Measurements from ENCODE around the gene ATCAY. TPM values are rescaled to one million over a fixed set of nuclear protein-coding genes. Genes with fewer than 3 reads are reported as not detected.

The ATCAY gene
- total RNA-seq, 4 donors from 2014 or later = 0.07 to 0.67 (median 0.12) TPM; not detected in 1

DNA sequence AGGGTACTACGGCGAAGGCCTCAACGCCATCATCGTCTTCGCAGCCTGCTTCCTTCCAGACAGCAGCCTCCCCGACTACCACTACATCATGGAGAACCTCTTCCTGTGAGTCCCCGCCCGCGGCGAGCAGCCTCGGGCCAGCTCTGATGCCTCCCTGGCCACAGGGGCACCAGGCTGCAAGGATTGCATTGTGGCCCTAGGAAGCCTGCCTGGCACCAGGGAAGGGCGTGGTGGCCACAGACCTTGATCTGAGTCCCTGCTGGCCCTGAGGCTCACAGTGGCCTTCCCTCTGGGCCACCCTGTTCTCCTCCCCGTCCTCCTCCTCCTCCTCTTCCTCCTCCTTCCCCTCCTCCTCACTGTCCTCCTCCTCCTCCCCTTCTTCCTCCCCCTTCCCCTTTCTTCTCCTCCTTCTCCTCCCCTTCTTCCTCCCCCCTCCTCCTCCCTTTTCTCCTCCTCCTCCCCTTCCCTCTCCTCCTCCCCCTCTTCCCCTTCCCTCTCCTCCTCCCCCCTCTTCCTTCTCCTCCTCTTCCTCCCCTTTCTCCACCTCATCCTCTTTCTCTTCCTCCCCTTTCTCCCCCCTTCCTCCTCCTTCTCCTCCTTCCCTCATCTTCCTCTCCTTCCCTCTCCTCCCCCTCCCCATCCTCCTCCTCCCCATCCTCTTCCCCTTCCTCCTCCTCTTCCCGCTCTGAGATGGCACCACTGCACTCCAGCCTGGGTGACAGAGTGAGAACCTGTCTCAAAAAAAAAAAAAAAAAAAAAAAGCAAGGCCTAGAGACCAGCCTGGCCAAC is 28.0 kb downstream of the ATCAY start:
- Histone ChIP-seq H3K4me3 (no peak overlapping the region), H3K27me3 (peaks cover 25% of the 10 kb centered on the region), H3K36me3 (no peaks in the 10 kb centered on the region), H3K27ac (no peak overlapping the region), H3K9me3 (peaks cover 0 to 13% (median 2%) of the 10 kb centered on the region in 3 donors), H3K4me1 (no peaks in the 10 kb centered on the region)
- WGBS, 2 donors (ENCODE audit: low coverage in 1 of 2) = 50 to 74% methylated on average over 1 to 3 of the region's 14 CpGs
- no peak for TF ChIP-seq POLR2A (IDR thresholded peaks at IDR 0.05)
- TF ChIP-seq EP300 (IDR thresholded peaks at IDR 0.05) = no peak
- TF ChIP-seq, protein P1, sequence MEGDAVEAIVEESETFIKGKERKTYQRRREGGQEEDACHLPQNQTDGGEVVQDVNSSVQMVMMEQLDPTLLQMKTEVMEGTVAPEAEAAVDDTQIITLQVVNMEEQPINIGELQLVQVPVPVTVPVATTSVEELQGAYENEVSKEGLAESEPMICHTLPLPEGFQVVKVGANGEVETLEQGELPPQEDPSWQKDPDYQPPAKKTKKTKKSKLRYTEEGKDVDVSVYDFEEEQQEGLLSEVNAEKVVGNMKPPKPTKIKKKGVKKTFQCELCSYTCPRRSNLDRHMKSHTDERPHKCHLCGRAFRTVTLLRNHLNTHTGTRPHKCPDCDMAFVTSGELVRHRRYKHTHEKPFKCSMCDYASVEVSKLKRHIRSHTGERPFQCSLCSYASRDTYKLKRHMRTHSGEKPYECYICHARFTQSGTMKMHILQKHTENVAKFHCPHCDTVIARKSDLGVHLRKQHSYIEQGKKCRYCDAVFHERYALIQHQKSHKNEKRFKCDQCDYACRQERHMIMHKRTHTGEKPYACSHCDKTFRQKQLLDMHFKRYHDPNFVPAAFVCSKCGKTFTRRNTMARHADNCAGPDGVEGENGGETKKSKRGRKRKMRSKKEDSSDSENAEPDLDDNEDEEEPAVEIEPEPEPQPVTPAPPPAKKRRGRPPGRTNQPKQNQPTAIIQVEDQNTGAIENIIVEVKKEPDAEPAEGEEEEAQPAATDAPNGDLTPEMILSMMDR (IDR thresholded peaks at IDR 0.05) = no peak
- TF ChIP-seq POLR2AphosphoS5 (IDR thresholded peaks at IDR 0.05) = no peak
- no peak for ATAC-seq

DNA sequence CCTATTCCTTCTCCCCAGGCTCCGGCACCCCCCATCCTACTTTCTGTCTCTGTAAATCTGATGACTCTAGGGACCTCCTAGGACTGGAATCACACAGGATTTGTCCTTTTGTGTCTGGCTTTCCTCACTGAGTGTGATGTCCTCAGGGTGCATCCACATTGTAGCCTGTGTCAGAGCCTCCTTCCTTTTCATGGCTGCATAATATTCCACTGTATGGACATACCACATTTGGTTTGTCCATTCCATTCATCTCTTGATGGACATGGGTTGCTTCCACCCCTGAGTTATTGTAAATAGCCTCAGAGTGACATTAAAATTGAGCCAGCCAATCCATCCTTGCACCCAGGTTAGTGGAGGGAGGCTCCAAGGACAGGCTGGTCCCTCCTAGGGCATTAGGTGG is 29.6 kb downstream of the ATCAY start:
- TF ChIP-seq POLR2AphosphoS5 (IDR thresholded peaks at IDR 0.05) = no peak
- TF ChIP-seq POLR2A (IDR thresholded peaks at IDR 0.05) = no peak
- TF ChIP-seq EP300 (IDR thresholded peaks at IDR 0.05) = no peak
- TF ChIP-seq, protein P1 (IDR thresholded peaks at IDR 0.05) = no peak
- Histone ChIP-seq H3K4me3 (no peak overlapping the region), H3K36me3 (no peaks in the 10 kb centered on the region), H3K9me3 (peaks cover 0 to 13% (median 2%) of the 10 kb centered on the region in 3 donors), H3K4me1 (no peaks in the 10 kb centered on the region), H3K27me3 (peaks cover 23% of the 10 kb centered on the region), H3K27ac (no peak overlapping the region)
- no peak for ATAC-seq
- 100% methylated on average over 1 of the region's 1 CpG for WGBS, 2 donors (ENCODE audit: low coverage in 1 of 2)

DNA sequence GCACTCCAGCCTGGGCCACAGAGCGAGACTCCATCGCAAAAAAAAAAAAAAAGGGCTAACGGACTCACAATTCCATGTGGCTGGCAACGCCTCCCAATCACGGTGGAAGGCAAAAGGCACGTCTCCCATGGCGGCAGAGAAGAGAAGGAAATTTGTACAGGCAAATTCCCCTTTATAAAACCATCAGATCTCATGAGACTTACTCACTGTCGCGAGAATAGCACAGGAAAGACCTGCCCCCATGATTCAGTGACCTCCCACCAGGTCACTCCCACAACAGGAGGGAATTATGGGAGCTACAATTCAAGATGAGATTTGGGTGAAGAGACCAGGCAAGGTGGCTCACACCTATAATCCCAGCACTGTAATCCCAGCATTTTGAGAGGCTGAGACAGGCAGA is 33.7 kb downstream of the ATCAY start:
- Histone ChIP-seq H3K9me3 (peaks cover 0 to 13% (median 2%) of the 10 kb centered on the region in 3 donors), H3K36me3 (no peaks in the 10 kb centered on the region), H3K4me1 (no peaks in the 10 kb centered on the region), H3K27me3 (no peaks in the 10 kb centered on the region), H3K4me3 (no peak overlapping the region), H3K27ac (no peak overlapping the region)
- TF ChIP-seq POLR2A (IDR thresholded peaks at IDR 0.05) (no peak), POLR2AphosphoS5 (IDR thresholded peaks at IDR 0.05) (no peak)
- ATAC-seq = no peak
- 83 to 85% methylated on average over 5 to 7 of the region's 9 CpGs for WGBS, 2 donors (ENCODE audit: low coverage in 1 of 2)

DNA sequence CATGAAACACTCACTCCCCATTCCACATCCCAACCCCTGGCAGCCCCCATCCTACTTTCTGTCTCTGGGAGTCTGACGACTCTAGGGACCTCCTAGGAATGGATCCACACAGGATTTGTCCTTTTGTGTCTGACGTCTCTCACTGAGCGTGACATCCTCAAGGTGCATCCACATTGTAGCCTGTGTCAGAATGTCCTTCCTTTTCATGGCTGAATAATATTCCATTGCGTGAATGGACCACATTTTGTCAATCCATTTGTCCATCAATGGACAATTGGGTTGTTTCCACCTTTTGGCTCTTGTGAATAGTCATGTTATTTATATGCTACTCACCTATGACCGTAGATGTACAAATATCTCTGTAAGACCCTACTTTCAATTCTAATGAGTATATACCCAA is 35.5 kb downstream of the ATCAY start:
- no peak for ATAC-seq
- H3K27ac ChIP-seq = no peak overlapping the region

GRCh38 chr19:3919793-3920192 is 39.3 kb downstream of the ATCAY start:
- ATAC-seq = no peak
- no peaks in the 10 kb centered on the region for H3K36me3 ChIP-seq
- H3K4me3 ChIP-seq = no peak overlapping the region
- peaks cover 0 to 23% (median 0%) of the 10 kb centered on the region in 3 donors for H3K9me3 ChIP-seq
- no peak overlapping the region for H3K27ac ChIP-seq
- no peak for TF ChIP-seq POLR2A (IDR thresholded peaks at IDR 0.05)
- TF ChIP-seq, protein P1 (IDR thresholded peaks at IDR 0.05) = no peak
- TF ChIP-seq POLR2AphosphoS5 (IDR thresholded peaks at IDR 0.05) = no peak
- no peak for TF ChIP-seq EP300 (IDR thresholded peaks at IDR 0.05)
- 90 to 98% methylated on average over 3 to 6 of the region's 8 CpGs for WGBS, 2 donors (ENCODE audit: low coverage in 1 of 2)
- H3K4me1 ChIP-seq = no peaks in the 10 kb centered on the region
- no peaks in the 10 kb centered on the region for H3K27me3 ChIP-seq

More for the DNA sequence above, 35.5 kb downstream of the ATCAY start:
- WGBS, 2 donors (ENCODE audit: low coverage in 1 of 2) = 93 to 100% methylated on average over 4 to 5 of the region's 5 CpGs
- TF ChIP-seq EP300 (IDR thresholded peaks at IDR 0.05) (no peak), POLR2A (IDR thresholded peaks at IDR 0.05) (no peak)
- Histone ChIP-seq H3K27me3 (no peaks in the 10 kb centered on the region), H3K36me3 (no peaks in the 10 kb centered on the region), H3K4me1 (no peaks in the 10 kb centered on the region), H3K9me3 (peaks cover 0 to 8% (median 0%) of the 10 kb centered on the region in 3 donors), H3K4me3 (no peak overlapping the region)

Measured in gastroesophageal sphincter (tissue), 4 donors.